ENCODE measurements around the gene CYTH3. TPM values are rescaled to one million over a fixed set of nuclear protein-coding genes. Genes with fewer than 3 reads are reported as not detected.

CYTH3 gene
- total and polyA plus RNA-seq, 2 of the 8 experiments (the other 6 are each of a cell fraction or from before 2014, with no cell fraction given), result 10.3 to 11.9 TPM

DNA sequence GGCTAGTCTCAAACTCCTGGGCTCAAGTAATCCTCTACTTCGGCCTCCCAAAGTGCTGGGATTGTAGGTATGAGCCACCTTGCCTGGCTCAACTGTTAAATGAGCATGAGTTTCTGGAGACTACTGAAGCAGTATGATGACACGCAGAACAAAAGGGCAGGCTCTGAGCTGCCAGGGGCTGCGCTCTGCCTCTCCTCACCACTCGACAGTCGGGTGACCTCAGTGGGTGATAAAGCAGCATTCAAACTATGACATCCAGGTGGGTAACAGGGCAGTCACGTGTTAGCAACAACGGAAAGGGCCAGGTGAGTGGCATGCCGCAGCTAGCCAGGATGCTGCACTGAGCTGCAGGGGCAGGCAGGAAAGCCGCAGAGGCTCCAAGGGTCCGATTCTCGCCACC is 71.5 kb downstream of the CYTH3 start:
- H4K91ac ChIP-seq (replicated peaks; ENCODE audit: insufficient read length, low read length), result no peak overlapping the region
- H2BK120ac ChIP-seq (replicated peaks; ENCODE audit: low read depth, low read length), result no peak overlapping the region
- H3K23me2 ChIP-seq (ENCODE audit: low read depth, low read length), result no peaks in the 10 kb centered on the region
- no peak overlapping the region for H4K5ac ChIP-seq (ENCODE audit: insufficient read length, low read depth, low read length)
- H3K27me3 ChIP-seq (replicated peaks in 1 of 4; ENCODE audit: control insufficient read depth in 3 of 4, extremely low read depth in 1 of 4, insufficient read depth in 3 of 4, low read length in 3 of 4), result no peaks in the 10 kb centered on the region
- DNase-seq (ENCODE audit: low read depth in 1 of 2, low spot score in 2 of 2) (no peak), FAIRE-seq (no peak)
- no peak overlapping the region for H2BK12ac ChIP-seq (ENCODE audit: low read depth, low read length)
- no peak overlapping the region for H3K4ac ChIP-seq (replicated peaks; ENCODE audit: insufficient read length, low read depth, low read length)
- no peak overlapping the region for H2BK20ac ChIP-seq (ENCODE audit: low read length)
- no peaks in the 10 kb centered on the region for H3K79me2 ChIP-seq (ENCODE audit: control insufficient read depth in 1 of 2, insufficient read depth in 2 of 2, low read length in 2 of 2)
- H2BK15ac ChIP-seq (ENCODE audit: low read length), result 0 out of 2 replicates have a peak overlapping the region, but pooled peaks have one; percentile 24
- H3K4me2 ChIP-seq (ENCODE audit: insufficient read depth in 1 of 2, low read depth in 2 of 2, low read length in 2 of 2), result no peak overlapping the region
- no peak overlapping the region for H3K56ac ChIP-seq (replicated peaks; ENCODE audit: insufficient read length, low read depth, low read length)
- no peaks in the 10 kb centered on the region for H3K36me3 ChIP-seq (ENCODE audit: control insufficient read depth in 2 of 4, insufficient read depth in 4 of 4, low read length in 3 of 4)
- peaks cover 1 to 11% (median 7%) of the 10 kb centered on the region in 4 experiments for H3K4me1 ChIP-seq (replicated peaks in 1 of 4; ENCODE audit: control insufficient read depth in 3 of 4, insufficient read depth in 4 of 4, low read length in 3 of 4)
- no peaks in the 10 kb centered on the region for H3K9me3 ChIP-seq (ENCODE audit: insufficient read depth in 2 of 2, low read depth in 1 of 2, low read length in 1 of 2)
- H3K18ac ChIP-seq (ENCODE audit: extremely low read depth, low read length), result peak overlapping the region; percentile 9; the same call in 1 of the 2 replicates
- H3K23ac ChIP-seq (ENCODE audit: insufficient read length), result no peak overlapping the region
- H2AK5ac ChIP-seq (ENCODE audit: low read depth, low read length), result no peak overlapping the region
- no peak overlapping the region for H3K27ac ChIP-seq (ENCODE audit: low read depth, low read length)
- no peak overlapping the region for H3K4me3 ChIP-seq (ENCODE audit: extremely low read depth in 1 of 4, insufficient read depth in 2 of 4, low read depth in 3 of 4, low read length in 4 of 4)
- no peak overlapping the region for H3K9ac ChIP-seq (replicated peaks in 1 of 4; ENCODE audit: extremely low read depth in 1 of 4, low read depth in 3 of 4, low read length in 3 of 4)
- no peak overlapping the region for H4K8ac ChIP-seq (ENCODE audit: extremely low read depth, insufficient read depth, low read length)
- H2AFZ ChIP-seq (ENCODE audit: low read length), result no peak overlapping the region
- no peak overlapping the region for H3K14ac ChIP-seq (ENCODE audit: insufficient read length)
- H4K20me1 ChIP-seq (replicated peaks in 1 of 2; ENCODE audit: control insufficient read depth in 1 of 2, insufficient read depth in 2 of 2, low read length in 2 of 2), result no peaks in the 10 kb centered on the region
- ChIA-PET CTCF (ENCODE audit: partially characterized antibody) (interaction anchor here (0.9 to 1.4 kb wide), 2 partner anchors 19 to 122 kb away, joined by 3 to 5 read pairs; no protein-coding TSS in a partner anchor), POLR2A (ENCODE audit: partially characterized antibody) (no interaction called here)
- H2BK5ac ChIP-seq (ENCODE audit: low read depth, low read length), result 0 out of 2 replicates have a peak overlapping the region, but pooled peaks have one; percentile 41
- 87% methylated on average over 11 of the region's 11 CpGs; no CpG with 5 or more reads in 1 of the 2 experiments for WGBS, 2 experiments (ENCODE audit: extremely low coverage in 1 of 2, insufficient coverage in 1 of 2, insufficient read length in 1 of 2, insufficient replicate concordance in 2 of 2, low coverage in 1 of 2, low lambda C conversion rate in 2 of 2, missing lambda C conversion rate in 1 of 2)
- no peaks in the 10 kb centered on the region for H3K79me1 ChIP-seq (ENCODE audit: low read depth, low read length)
- no peak for TF ChIP-seq BACH1 (IDR thresholded peaks at IDR 0.05; ENCODE audit: low read length)
- no peak for TF ChIP-seq EGR1 (IDR thresholded peaks at IDR 0.05; ENCODE audit: borderline replicate concordance, low read depth, low read length)
- no peak for TF ChIP-seq CTBP2 (IDR thresholded peaks at IDR 0.05; ENCODE audit: borderline replicate concordance, insufficient read depth, insufficient read length, low read length)
- TF ChIP-seq, protein P1, sequence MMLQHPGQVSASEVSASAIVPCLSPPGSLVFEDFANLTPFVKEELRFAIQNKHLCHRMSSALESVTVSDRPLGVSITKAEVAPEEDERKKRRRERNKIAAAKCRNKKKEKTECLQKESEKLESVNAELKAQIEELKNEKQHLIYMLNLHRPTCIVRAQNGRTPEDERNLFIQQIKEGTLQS (IDR thresholded peaks at IDR 0.05; ENCODE audit: insufficient read depth, low read depth, low read length), result no peak
- no peak for TF ChIP-seq CHD1 (IDR thresholded peaks at IDR 0.05; ENCODE audit: low read depth, low read length)
- no peak for TF ChIP-seq FOSL1 (IDR thresholded peaks at IDR 0.05; ENCODE audit: insufficient read depth, low read depth, low read length)
- no peak for TF ChIP-seq CBX8 (IDR thresholded peaks at IDR 0.05; ENCODE audit: borderline replicate concordance, low read depth, low read length)
- TF ChIP-seq, protein P2, sequence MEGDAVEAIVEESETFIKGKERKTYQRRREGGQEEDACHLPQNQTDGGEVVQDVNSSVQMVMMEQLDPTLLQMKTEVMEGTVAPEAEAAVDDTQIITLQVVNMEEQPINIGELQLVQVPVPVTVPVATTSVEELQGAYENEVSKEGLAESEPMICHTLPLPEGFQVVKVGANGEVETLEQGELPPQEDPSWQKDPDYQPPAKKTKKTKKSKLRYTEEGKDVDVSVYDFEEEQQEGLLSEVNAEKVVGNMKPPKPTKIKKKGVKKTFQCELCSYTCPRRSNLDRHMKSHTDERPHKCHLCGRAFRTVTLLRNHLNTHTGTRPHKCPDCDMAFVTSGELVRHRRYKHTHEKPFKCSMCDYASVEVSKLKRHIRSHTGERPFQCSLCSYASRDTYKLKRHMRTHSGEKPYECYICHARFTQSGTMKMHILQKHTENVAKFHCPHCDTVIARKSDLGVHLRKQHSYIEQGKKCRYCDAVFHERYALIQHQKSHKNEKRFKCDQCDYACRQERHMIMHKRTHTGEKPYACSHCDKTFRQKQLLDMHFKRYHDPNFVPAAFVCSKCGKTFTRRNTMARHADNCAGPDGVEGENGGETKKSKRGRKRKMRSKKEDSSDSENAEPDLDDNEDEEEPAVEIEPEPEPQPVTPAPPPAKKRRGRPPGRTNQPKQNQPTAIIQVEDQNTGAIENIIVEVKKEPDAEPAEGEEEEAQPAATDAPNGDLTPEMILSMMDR (IDR thresholded peaks at IDR 0.05; ENCODE audit: control extremely low read depth in 1 of 3, insufficient read depth in 1 of 3, low read depth in 1 of 3, low read length in 3 of 3), result no peak
- TF ChIP-seq TEAD4 (IDR thresholded peaks at IDR 0.05; ENCODE audit: low read depth, low read length), result no peak
- TF ChIP-seq BRCA1 (IDR thresholded peaks at IDR 0.05; ENCODE audit: low read depth, low read length), result no peak
- TF ChIP-seq SP2 (IDR thresholded peaks at IDR 0.05; ENCODE audit: low read length), result no peak
- TF ChIP-seq JUND (IDR thresholded peaks at IDR 0.05; ENCODE audit: low read length), result no peak

All from H1 (cell line).